ENCODE measurements around the gene GGA1. TPM values are rescaled to one million over a fixed set of nuclear protein-coding genes. Genes with fewer than 3 reads are reported as not detected.
"Not testable (repeated sequence)": the region's sequence is repeated elsewhere in the genome, so short reads cannot be mapped to it uniquely, and the experiment has no call there.

The GGA1 gene
- total RNA-seq, 4 donors from 2014 or later, result 30.3 to 44.7 (median 40.9) TPM

DNA sequence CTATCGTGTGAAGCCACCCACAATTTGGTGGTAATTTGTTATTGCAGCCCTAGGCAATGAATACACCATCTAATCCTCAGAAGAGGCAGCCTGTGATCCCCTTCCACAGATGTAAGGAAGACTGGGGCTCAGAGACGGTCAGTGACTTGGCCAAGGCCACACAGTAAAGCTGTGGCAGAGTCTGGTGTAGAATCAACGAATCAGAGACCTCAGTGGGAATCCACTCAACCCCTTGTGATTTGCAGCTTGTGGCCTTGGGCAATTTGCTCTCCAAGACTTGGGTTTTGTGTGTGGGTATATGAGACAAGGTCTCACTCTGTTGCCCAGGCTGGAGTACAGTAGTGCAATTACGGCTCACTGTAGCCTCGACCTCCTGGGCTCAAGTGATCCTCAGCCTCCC, 30.6 kb upstream of the GGA1 start:
- Histone ChIP-seq H3K4me3 (no peak overlapping the region), H3K36me3 (no peaks in the 10 kb centered on the region), H3K9me3 (no peaks in the 10 kb centered on the region), H3K27me3 (no peaks in the 10 kb centered on the region), H3K27ac (replicated peaks in 1 of 4) (no peak overlapping the region), H3K4me1 (peaks cover 0 to 7% (median 3%) of the 10 kb centered on the region in 4 donors)
- DNase-seq (ENCODE audit: extremely low spot score), result no peak
- TF ChIP-seq EP300 (IDR thresholded peaks at IDR 0.05) (no peak), POLR2A (IDR thresholded peaks at IDR 0.05; ENCODE audit: low read depth) (no peak), POLR2AphosphoS5 (IDR thresholded peaks at IDR 0.05) (no peak)
- TF ChIP-seq, protein P1, sequence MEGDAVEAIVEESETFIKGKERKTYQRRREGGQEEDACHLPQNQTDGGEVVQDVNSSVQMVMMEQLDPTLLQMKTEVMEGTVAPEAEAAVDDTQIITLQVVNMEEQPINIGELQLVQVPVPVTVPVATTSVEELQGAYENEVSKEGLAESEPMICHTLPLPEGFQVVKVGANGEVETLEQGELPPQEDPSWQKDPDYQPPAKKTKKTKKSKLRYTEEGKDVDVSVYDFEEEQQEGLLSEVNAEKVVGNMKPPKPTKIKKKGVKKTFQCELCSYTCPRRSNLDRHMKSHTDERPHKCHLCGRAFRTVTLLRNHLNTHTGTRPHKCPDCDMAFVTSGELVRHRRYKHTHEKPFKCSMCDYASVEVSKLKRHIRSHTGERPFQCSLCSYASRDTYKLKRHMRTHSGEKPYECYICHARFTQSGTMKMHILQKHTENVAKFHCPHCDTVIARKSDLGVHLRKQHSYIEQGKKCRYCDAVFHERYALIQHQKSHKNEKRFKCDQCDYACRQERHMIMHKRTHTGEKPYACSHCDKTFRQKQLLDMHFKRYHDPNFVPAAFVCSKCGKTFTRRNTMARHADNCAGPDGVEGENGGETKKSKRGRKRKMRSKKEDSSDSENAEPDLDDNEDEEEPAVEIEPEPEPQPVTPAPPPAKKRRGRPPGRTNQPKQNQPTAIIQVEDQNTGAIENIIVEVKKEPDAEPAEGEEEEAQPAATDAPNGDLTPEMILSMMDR (IDR thresholded peaks at IDR 0.05), result no peak
- intact Hi-C loops (cut with DNase I), result no loop called here
- 88% methylated on average over 5 of the region's 5 CpGs for WGBS

DNA sequence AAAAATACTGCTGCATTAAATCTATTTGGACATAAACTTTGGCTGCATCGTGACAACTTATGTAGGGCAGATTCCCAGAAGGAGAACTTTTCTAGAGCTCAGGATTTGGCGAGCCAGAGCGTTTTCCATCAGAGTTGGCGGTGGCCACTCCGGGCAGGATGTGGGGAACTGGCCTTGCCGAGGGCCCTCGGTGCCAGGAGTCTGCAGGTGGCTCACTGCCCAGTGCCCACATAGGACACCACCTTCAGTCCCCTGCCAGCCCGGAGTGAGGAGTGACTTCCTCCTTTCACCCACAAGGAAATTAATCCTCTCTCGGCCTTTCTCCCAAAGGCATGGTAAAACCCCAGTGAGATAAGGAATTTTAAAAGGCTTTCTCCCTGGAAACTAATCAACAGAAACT, 27.1 kb upstream of the GGA1 start:
- Histone ChIP-seq H3K9me3 (no peaks in the 10 kb centered on the region), H3K36me3 (no peaks in the 10 kb centered on the region), H3K4me3 (no peak overlapping the region), H3K27me3 (no peaks in the 10 kb centered on the region), H3K27ac (replicated peaks in 1 of 4) (no peak overlapping the region), H3K4me1 (peaks cover 0 to 7% (median 3%) of the 10 kb centered on the region in 4 donors)
- TF ChIP-seq POLR2A (IDR thresholded peaks at IDR 0.05; ENCODE audit: low read depth) (no peak), EP300 (IDR thresholded peaks at IDR 0.05) (no peak), POLR2AphosphoS5 (IDR thresholded peaks at IDR 0.05) (no peak)
- TF ChIP-seq, protein P1 (IDR thresholded peaks at IDR 0.05), result no peak
- 25% methylated on average over 9 of the region's 9 CpGs for WGBS
- DNase-seq (ENCODE audit: extremely low spot score), result no peak
- intact Hi-C loops (cut with DNase I), result no loop called here

DNA sequence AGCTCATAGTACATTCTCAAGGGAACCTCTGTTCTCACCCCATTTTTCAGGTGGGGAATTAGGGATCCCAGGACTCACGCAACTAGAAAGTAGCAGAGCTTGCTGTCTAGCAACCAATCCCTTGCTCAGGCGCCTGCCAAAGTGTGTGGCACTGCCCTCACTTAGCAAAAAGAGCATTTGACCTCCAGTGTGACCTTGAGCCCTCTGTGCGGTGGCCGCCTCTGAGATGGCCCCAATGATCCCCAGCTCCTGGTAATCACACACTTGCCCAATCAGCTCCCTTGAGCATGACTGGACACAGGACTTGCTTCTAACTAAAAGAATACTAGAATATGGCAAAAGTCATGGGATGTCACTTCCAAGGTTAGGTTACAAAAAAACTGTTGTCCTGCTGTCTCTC, 26.1 kb upstream of the GGA1 start:
- Histone ChIP-seq H3K4me1 (peaks cover 0 to 7% (median 3%) of the 10 kb centered on the region in 4 donors), H3K36me3 (no peaks in the 10 kb centered on the region), H3K9me3 (no peaks in the 10 kb centered on the region), H3K27me3 (no peaks in the 10 kb centered on the region), H3K4me3 (no peak overlapping the region), H3K27ac (replicated peaks in 1 of 4) (no peak overlapping the region)
- TF ChIP-seq POLR2AphosphoS5 (IDR thresholded peaks at IDR 0.05) (no peak), POLR2A (IDR thresholded peaks at IDR 0.05; ENCODE audit: low read depth) (no peak)
- intact Hi-C loops (cut with DNase I), result no loop called here
- DNase-seq (ENCODE audit: extremely low spot score), result no peak
- WGBS, result 90% methylated on average over 4 of the region's 4 CpGs

DNA sequence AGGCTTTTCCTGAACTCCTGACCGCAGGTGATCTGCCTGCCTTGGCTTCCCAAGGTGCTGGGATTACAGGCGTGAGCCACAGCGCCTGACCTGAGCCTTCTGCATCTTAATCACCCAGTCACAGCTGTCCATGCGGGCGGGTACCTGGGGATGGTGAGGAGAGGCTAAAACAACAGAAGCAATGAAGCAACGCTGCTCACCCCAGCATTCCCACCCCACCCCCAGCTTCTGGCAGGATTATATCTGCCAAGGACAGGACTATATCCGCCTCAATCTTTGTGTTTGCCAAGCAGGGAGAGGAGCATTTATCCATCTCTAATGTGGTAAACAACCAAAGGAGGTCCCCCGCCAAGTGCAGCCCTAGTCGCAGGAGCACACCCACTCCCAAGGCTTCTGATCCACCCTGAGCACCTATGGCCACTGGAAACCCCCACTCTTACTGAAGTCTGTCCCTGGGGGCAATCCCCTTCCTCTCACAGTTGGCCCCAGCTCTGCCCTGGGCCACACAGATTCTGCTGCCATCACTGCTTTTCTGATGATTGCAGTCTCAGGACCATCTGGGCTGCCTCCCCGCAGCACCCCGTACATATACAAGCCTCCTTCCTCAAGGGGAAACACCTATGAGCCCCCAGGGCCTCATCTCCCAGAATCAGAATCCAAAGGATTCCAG, 20.0 kb upstream of the GGA1 start:
- intact Hi-C loops (cut with DNase I), result no loop called here
- TF ChIP-seq, protein P1 (IDR thresholded peaks at IDR 0.05), result no peak
- TF ChIP-seq POLR2AphosphoS5 (IDR thresholded peaks at IDR 0.05), result no peak
- no peak for TF ChIP-seq POLR2A (IDR thresholded peaks at IDR 0.05; ENCODE audit: low read depth)
- TF ChIP-seq EP300 (IDR thresholded peaks at IDR 0.05), result no peak
- 83% methylated on average over 8 of the region's 11 CpGs for WGBS

DNA sequence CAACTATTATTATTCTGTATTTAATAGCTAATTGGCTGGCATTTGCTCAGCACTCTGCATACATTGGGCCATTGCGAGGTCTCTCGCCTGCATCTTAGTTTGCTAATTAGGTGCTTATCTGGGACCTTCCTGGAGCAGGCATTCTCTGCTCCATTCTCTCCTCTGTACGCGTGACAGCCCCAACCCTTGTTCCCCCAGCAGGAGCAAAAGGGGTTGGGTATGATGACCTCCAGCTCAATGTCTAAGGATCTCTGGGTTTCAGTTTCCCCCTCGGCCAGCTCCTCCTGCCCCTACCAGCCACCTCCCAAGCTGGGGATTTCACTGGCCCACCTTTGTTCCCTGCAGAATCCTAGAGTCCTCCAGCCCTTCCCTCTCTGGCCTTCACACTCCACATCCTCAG, 19.0 kb upstream of the GGA1 start:
- no peaks in the 10 kb centered on the region for H3K9me3 ChIP-seq
- no peaks in the 10 kb centered on the region for H3K36me3 ChIP-seq
- H3K4me3 ChIP-seq, result no peak overlapping the region
- DNase-seq (ENCODE audit: extremely low spot score), result no peak
- H3K27me3 ChIP-seq, result peaks cover 0 to 6% (median 0%) of the 10 kb centered on the region in 4 donors
- H3K27ac ChIP-seq (replicated peaks in 1 of 4), result no peak overlapping the region
- H3K4me1 ChIP-seq, result peaks cover 0 to 11% (median 3%) of the 10 kb centered on the region in 4 donors
- WGBS, result 94% methylated on average over 5 of the region's 5 CpGs
- intact Hi-C loops (cut with DNase I), result no loop called here
- TF ChIP-seq, protein P1 (IDR thresholded peaks at IDR 0.05), result no peak
- TF ChIP-seq POLR2AphosphoS5 (IDR thresholded peaks at IDR 0.05), result no peak
- TF ChIP-seq POLR2A (IDR thresholded peaks at IDR 0.05; ENCODE audit: low read depth), result no peak
- TF ChIP-seq EP300 (IDR thresholded peaks at IDR 0.05), result no peak

More for the DNA sequence above, 20.0 kb upstream of the GGA1 start:
- H3K27ac ChIP-seq (replicated peaks in 1 of 4), result no peak overlapping the region
- H3K27me3 ChIP-seq, result no peaks in the 10 kb centered on the region
- no peak overlapping the region for H3K4me3 ChIP-seq
- no peak for DNase-seq (ENCODE audit: extremely low spot score)
- no peaks in the 10 kb centered on the region for H3K9me3 ChIP-seq
- H3K36me3 ChIP-seq, result no peaks in the 10 kb centered on the region
- H3K4me1 ChIP-seq, result peaks cover 0 to 11% (median 3%) of the 10 kb centered on the region in 4 donors

DNA sequence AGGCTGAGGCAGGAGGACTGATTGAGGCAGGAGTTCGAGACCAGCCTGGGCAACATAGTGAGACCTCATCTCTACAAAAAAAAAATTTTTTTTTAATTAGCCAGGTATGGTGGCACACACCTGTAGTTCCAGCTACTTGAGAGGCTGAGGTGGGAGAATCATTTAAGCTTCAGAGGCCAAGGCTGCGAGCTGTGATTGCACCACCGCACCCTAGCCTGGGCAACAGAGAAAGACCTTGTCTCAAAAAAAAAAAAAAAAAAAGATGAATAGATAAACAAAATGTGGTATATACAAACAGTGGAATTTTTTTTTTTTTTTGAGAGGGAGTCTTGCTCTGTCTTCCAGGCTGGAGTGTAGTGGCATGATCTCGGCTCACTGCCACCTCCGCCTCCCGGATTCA, 17.6 kb upstream of the GGA1 start:
- intact Hi-C loops (cut with DNase I); H3K9me3 ChIP-seq; H3K4me3 ChIP-seq; H3K27ac ChIP-seq (replicated peaks in 1 of 4); H3K36me3 ChIP-seq; DNase-seq (ENCODE audit: extremely low spot score): not testable (repeated sequence)
- 87% methylated on average over 6 of the region's 6 CpGs for whole genome bisulfite sequencing
- peaks cover 0 to 11% (median 3%) of the 10 kb centered on the region in 4 donors for H3K4me1 ChIP-seq
- peaks cover 0 to 20% (median 0%) of the 10 kb centered on the region in 4 donors for H3K27me3 ChIP-seq
